GM23338 (cell line): Measurements from ENCODE around the gene MMP17. TPM values are rescaled to one million over a fixed set of nuclear protein-coding genes. Genes with fewer than 3 reads are reported as not detected.

Source experiments
- ATAC-seq: fragments of 200-7000 bp; cut with Tn5 transposase; 3 replicates; pipeline ENCODE4 v1.9.1; 2020
- DNase-seq: peaks from one replicate; pipeline ENCODE4 v3.0.0-alpha.2; 2015; ENCODE audit warnings: low spot score
- H2AFZ ChIP-seq: fragments of 200-600 bp; sonication (generic); 2 replicates; pipeline ENCODE4 v1.8.0; 2016; ENCODE audit warnings: antibody characterized with exemption, mild to moderate bottlenecking, moderate library complexity
- H3F3A ChIP-seq: fragments of 200-600 bp; sonication (generic); replicated peaks from 2 replicates; pipeline ENCODE4 v1.8.0; 2017; ENCODE audit warnings: antibody characterized with exemption, mixed run types, low read depth
- H3K27ac ChIP-seq: fragments of 200-600 bp; sonication (generic); 2 replicates; pipeline ENCODE4 v1.6.1; 2016; ENCODE audit warnings: low read depth
- H3K27me3 ChIP-seq: fragments of 200-600 bp; sonication (generic); 2 replicates; pipeline ENCODE4 v1.8.0; 2016; ENCODE audit warnings: mild to moderate bottlenecking, mixed run types, moderate library complexity; ENCODE audit not compliant: insufficient read depth
- H3K36me3 ChIP-seq: fragments of 200-600 bp; sonication (generic); 2 replicates; pipeline ENCODE4 v1.8.0; 2016; ENCODE audit warnings: mild to moderate bottlenecking; ENCODE audit not compliant: insufficient read depth
- H3K4me1 ChIP-seq: fragments of 200-600 bp; sonication (generic); 2 replicates; pipeline ENCODE4 v1.8.0; 2016; ENCODE audit warnings: mild to moderate bottlenecking, moderate library complexity; ENCODE audit not compliant: insufficient read depth
- H3K4me2 ChIP-seq: fragments of 200-600 bp; sonication (generic); 2 replicates; pipeline ENCODE4 v1.7.1; 2017; ENCODE audit warnings: mixed run types
- H3K4me3 ChIP-seq: fragments of 200-600 bp; sonication (generic); 2 replicates; pipeline ENCODE4 v1.6.1; 2016; ENCODE audit warnings: mixed run types
- H3K79me2 ChIP-seq: fragments of 200-600 bp; sonication (generic); replicated peaks from 2 replicates; pipeline ENCODE4 v1.8.0; 2017; ENCODE audit warnings: mild to moderate bottlenecking; ENCODE audit not compliant: insufficient read depth
- H3K9me2 ChIP-seq: fragments of 200-600 bp; sonication (generic); 2 replicates; pipeline ENCODE4 v1.8.0; 2017; ENCODE audit not compliant: insufficient read depth
- H4K20me1 ChIP-seq: fragments of 200-600 bp; sonication (generic); replicated peaks from 2 replicates; pipeline ENCODE4 v1.8.0; 2017; ENCODE audit warnings: mild to moderate bottlenecking; ENCODE audit not compliant: insufficient read depth
- H3K27ac Mint-ChIP-seq: 2 replicates; pipeline ENCODE4 v1.8.0; 2020; ENCODE audit warnings: inconsistent platforms, mild to moderate bottlenecking, moderate library complexity, mixed read lengths
- H3K27me3 Mint-ChIP-seq: 3 replicates; pipeline ENCODE4 v1.8.0; 2022; ENCODE audit warnings: low read depth, mild to moderate bottlenecking, moderate library complexity, mixed read lengths, inconsistent platforms; ENCODE audit not compliant: insufficient read depth, poor library complexity
- H3K36me3 Mint-ChIP-seq: 3 replicates; pipeline ENCODE4 v1.8.0; 2021; ENCODE audit warnings: low read depth, mild to moderate bottlenecking, inconsistent platforms, moderate library complexity, mixed read lengths
- H3K4me1 Mint-ChIP-seq: 3 replicates; pipeline ENCODE4 v1.8.0; 2020; ENCODE audit warnings: mild to moderate bottlenecking, inconsistent platforms, mixed read lengths
- H3K4me3 Mint-ChIP-seq: 3 replicates; pipeline ENCODE4 v1.8.0; 2021; ENCODE audit warnings: moderate library complexity, mild to moderate bottlenecking, inconsistent platforms, mixed read lengths
- H3K9me3 Mint-ChIP-seq: 3 replicates; pipeline ENCODE4 v1.8.0; 2020; ENCODE audit warnings: moderate library complexity, mild to moderate bottlenecking, inconsistent platforms, mixed read lengths
- ETS1 ChIP-seq: IDR thresholded peaks from 2 replicates; pipeline ENCODE4 v1.6.1; 2016; ENCODE audit warnings: antibody characterized with exemption
- EZH2phosphoT487 ChIP-seq: fragments of 200-600 bp; sonication (generic); IDR thresholded peaks from one replicate; pipeline ENCODE4 v1.8.1; 2018; ENCODE audit warnings: antibody characterized with exemption; ENCODE audit not compliant: unreplicated experiment
- REST ChIP-seq: IDR thresholded peaks from one replicate; pipeline ENCODE4 v1.6.1; 2018; ENCODE audit warnings: antibody characterized with exemption; ENCODE audit not compliant: unreplicated experiment
- ZNF462 ChIP-seq: fragments of 250-450 bp; sonication (Bioruptor Pico); IDR thresholded peaks from 2 replicates; pipeline ENCODE4 v1.5.0; 2020; ENCODE audit warnings: mild to moderate bottlenecking, moderate library complexity
- polyA plus RNA-seq: library from polyadenylated mRNA; unstranded; fragments of >200 nt; fragmentation: Nextera tagmentation; extraction: Ambion mirVana; gene quantifications from 2 replicates; pipeline ENCODE4 v1.2.1, GENCODE V29; 2016
- total RNA-seq: library from RNA; depleted of rRNA; stranded (reverse); fragments of >200 nt; shearing (Covaris generic); gene quantifications from 2 replicates; pipeline ENCODE4 v1.2.3, GENCODE V29; 2014

The MMP17 gene
- total and polyA plus RNA-seq, 2 experiments from 2014 or later: 10.4 to 48.5 TPM

- TF ChIP-seq ZNF462 (no peak), REST (no peak), ETS1 (no peak)
These were observed 22.8 kb upstream of the MMP17 start (continued) for GRCh38 chr12:131805421-131805820.

GRCh38 chr12:131806674-131807073 is 21.5 kb upstream of the MMP17 start:
- H3K36me3 ChIP-seq: no peaks in the 10 kb centered on the region
- H3K4me1 ChIP-seq: peaks cover 8% of the 10 kb centered on the region
- no peak overlapping the region for H3K27ac ChIP-seq
- ATAC-seq (no peak), DNase-seq (no peak)
- no peaks in the 10 kb centered on the region for H3K9me2 ChIP-seq
- no peak overlapping the region for H3K4me3 ChIP-seq
- no peak overlapping the region for H2AFZ ChIP-seq
- no peak overlapping the region for H3K4me3 Mint-ChIP-seq
- H3K27me3 Mint-ChIP-seq: peaks cover 11% of the 10 kb centered on the region
- peaks cover 4% of the 10 kb centered on the region; the same call in 2 of the 3 replicates for H3K9me3 Mint-ChIP-seq
- no peaks in the 10 kb centered on the region for H3K27me3 ChIP-seq
- peaks cover 6% of the 10 kb centered on the region; the same call in 1 of the 3 replicates for H3K4me1 Mint-ChIP-seq
- no peak overlapping the region for H3K27ac Mint-ChIP-seq
- H3F3A ChIP-seq: no peaks in the 10 kb centered on the region; the same call in 1 of the 2 replicates
- H3K4me2 ChIP-seq: no peak overlapping the region
- H3K36me3 Mint-ChIP-seq: peaks cover 10% of the 10 kb centered on the region
- H3K79me2 ChIP-seq: no peaks in the 10 kb centered on the region
- H4K20me1 ChIP-seq: no peaks in the 10 kb centered on the region
- TF ChIP-seq EZH2phosphoT487: no peak
- TF ChIP-seq ZNF462: no peak
